ENCODE results near the gene RABGEF1.
"Not testable (repeated sequence)": the region's sequence is repeated elsewhere in the genome, so short reads cannot be mapped to it uniquely, and the experiment has no call there.

RABGEF1 gene

GRCh38 chr7:66740302-66740979 is at the start of gene RABGEF1:
Gene RABGEF1 (plus strand): TSS chr7:66740733. CDS start chr7:66771900, 31,167 bp downstream.
- DNase-seq (ENCODE audit: low read depth): peak; percentile 85

DNA sequence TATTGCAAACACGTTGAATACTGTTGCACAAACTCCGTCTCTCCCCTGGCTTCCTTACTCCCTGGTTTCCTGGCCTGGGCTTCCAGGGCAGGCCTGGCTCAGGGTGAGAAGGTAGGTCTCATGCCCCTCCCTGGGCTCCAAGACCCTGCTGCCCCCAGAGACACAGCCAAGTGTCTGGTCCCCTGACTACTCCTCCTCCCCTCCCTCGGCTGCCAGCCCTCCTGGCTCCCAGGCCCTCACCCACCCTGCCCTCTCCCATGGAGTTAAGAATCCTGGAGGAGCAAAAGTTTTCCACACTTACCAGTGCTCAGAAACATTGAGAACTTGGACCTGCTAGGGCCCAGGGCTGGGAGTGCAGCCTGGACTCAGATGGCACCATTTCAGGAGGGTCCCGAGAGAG is 47.2 kb upstream of the RABGEF1 start:
- no peak for DNase-seq (ENCODE audit: low read depth)

DNA sequence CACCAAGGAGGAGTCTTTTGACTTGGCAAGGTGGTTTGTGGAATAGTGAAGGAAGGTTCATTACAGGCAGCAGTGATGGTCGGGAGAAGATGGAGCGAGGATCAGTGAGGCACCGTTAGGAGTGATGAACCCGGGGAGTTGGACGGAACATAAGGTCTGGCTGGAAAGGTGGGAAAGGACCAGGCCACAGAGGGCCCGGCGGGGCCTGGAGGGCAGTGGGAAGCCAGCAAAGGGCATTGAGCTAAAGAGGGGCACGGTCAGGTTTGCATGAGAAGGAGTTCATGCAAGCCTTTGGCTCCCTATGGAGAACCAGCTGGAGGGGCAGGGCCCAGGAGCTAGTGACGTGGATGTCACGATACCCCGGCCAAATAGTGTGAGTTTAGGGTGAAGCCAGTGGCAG is 46.2 kb upstream of the RABGEF1 start:
- DNase-seq (ENCODE audit: low read depth): no peak

- DNase-seq (ENCODE audit: low read depth): not testable (repeated sequence)
Measured at GRCh38 chr7:66695417-66695816, 45.1 kb upstream of the RABGEF1 start.

DNA sequence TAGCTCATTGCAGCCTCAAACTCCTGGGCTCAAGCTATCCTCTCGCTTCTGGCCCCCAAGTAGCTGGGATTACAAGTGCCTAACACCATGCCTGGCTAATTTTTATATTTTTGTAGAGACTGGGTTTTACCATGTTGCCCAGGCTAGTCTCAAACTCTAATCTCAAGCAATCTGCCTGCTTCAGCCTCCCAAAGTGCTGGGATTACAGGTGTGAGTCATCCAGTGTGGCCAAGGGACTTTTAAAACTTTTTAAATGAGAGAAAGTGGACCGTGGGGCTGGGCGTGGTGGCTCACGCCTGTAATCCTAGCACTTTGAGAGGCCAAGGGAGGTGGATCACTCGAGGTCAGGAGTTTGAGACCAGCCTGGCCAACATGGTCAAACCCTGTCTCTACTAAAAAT is 44.4 kb upstream of the RABGEF1 start:
- not testable (repeated sequence) for DNase-seq (ENCODE audit: low read depth)

DNA sequence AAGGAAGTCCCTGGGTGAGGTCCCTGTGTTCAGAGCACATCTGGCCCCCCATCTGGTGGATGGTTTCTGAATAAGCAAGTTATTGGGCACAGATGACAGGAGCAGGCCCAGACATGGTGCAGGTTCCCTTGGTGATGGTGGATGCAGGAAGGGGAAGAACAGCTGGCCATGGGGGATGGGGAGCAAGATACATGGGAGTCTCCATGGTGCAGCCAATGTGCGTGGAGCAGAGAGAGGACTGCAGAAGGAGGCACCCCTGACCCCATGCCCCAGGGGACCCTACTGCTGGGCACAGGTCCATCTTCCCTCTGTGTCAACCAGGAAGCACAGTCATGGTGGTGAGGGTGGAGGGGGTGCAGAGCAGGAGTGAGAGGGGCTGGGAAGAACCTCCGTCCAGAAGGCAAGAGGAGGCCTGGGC is 43.8 kb upstream of the RABGEF1 start:
- DNase-seq (ENCODE audit: low read depth): peak; percentile 10

DNA sequence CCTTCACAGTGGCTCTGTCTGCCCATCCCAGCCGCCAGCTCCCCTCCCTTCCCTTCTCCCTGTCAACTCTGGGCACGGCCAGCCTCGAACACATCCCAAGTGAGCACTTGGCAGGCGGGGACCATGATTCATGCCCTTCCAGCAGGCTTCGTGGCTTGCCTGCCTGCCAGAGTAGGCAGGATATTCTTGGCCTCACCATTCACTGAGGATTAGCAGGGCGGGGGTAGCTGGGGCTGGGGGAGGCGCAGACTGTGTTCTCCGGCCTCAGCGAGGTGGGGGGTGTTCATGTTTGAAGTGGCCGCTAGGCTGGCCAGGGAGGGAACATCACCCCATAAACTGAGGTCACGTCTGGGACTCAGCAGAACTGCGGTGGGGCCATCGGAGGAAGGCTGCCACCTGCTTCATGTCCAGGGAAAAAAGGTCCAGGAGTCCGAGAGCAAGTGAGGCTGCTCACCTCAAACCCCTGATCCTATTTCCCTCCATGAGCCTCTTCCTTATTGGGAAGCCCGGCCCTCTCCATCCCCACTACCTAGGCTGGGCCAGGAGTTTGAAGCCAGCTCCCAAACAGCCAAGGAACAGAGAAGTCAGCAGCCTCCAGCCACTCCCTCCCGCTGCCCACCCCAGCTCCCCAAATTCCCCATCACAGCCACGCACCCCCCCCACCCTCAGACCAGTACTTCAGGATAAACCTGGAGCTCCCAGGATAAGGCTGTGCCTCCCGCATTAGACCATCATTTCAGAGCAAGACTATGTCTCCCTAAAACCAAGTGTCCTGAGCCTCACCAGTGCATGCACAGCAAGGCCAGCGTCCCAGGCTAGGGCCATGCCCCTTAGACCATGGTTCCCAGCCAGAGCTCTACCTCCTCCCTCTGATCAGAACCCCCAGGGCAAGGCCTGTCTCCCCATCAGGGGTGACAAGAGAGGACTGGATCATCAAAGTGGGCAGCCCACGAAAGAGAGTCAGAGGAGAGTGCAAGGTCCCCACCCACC is 42.8 kb upstream of the RABGEF1 start:
- DNase-seq (ENCODE audit: low read depth): peak; percentile 50

GRCh38 chr7:66698652-66699205 is 41.8 kb upstream of the RABGEF1 start:
- DNase-seq (ENCODE audit: low read depth): no peak

DNA sequence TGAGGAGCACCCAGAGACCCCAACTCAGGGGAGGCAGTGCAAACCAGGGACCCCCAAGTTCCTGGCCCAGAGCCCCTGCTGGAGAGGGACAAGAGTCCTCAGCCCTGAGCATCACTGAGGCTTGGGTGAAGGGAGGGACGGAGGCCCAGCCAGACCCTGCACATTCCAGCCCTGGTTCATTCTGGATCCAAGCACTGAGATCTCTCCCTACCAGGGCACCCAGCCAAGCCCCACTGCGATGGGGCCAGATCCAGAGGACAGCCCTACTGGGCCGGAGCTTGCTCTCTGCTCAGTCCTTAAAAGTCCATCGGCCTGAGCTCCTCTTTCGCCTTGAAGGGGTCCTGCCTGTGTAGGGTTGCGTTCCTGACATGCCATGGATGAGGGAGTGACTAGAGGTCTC is 40.5 kb upstream of the RABGEF1 start:
- DNase-seq (ENCODE audit: low read depth): no peak

GRCh38 chr7:66700633-66701131 is 39.9 kb upstream of the RABGEF1 start:
- no peak for DNase-seq (ENCODE audit: low read depth)

DNA sequence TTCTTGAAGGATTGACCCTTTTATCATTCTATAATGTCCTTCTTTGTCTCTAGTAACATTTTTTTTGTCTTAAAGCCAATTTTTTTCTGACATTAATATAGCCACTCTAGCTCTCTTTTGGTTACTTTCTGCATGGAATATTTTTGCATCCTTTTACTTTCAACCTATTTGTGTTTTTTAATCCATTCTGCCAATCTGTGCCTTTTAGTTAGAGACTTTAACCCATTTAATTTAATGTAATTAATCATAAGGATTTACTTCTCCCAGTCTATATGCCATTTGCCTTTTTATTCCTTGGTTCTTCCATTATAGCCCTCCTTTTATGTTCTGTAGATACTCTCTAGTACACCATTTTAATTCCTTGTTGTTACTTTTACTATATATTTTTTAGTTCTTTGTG is 32.7 kb upstream of the RABGEF1 start:
- DNase-seq (ENCODE audit: low read depth): no peak

- not testable (repeated sequence) for DNase-seq (ENCODE audit: low read depth)
Measured at GRCh38 chr7:66710752-66711151, 29.8 kb upstream of the RABGEF1 start.

- no peak for DNase-seq (ENCODE audit: low read depth)
Measured at GRCh38 chr7:66713687-66714086, 26.8 kb upstream of the RABGEF1 start.

DNA sequence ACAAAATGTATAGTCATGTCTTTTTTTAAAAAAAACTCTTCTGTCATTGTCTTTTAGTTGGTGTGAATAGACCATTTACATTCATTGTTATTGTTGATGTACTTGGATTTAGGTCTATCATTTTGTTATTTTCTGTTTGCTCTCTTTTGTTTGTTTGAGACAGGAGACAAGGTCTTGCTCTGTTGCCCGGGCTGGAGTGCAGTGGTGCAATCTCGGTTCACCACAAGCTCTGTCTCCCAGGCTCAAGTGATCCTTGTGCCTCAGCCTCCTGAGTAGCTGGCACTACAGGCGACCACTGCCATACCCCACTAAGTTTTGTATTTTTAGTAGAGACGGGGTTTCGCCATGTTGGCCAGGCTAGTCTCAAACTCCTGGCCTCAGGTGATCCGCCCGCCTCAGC is 23.9 kb upstream of the RABGEF1 start:
- not testable (repeated sequence) for DNase-seq (ENCODE audit: low read depth)

DNA sequence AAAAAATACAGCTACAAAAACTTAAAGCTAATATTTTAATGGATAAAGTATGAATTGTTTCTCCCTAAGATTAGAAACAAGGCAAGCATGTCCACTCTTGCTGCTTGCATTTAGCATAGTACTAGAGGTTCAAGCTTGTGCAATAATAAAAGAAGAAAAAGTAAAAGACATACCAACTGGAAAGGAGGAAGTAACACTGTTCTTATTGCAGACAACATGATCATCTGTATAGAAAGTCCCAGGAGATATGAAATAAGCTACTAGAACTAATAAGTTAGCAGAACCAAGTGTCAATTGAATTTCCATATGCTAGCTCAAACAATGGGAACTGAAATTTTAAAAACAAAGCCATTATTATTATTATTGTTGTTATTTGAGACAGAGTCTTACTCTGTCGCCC is 20.0 kb upstream of the RABGEF1 start:
- no peak for DNase-seq (ENCODE audit: low read depth)

- no peak for DNase-seq (ENCODE audit: low read depth)
Measured at GRCh38 chr7:66725843-66726242, 14.7 kb upstream of the RABGEF1 start.

DNA sequence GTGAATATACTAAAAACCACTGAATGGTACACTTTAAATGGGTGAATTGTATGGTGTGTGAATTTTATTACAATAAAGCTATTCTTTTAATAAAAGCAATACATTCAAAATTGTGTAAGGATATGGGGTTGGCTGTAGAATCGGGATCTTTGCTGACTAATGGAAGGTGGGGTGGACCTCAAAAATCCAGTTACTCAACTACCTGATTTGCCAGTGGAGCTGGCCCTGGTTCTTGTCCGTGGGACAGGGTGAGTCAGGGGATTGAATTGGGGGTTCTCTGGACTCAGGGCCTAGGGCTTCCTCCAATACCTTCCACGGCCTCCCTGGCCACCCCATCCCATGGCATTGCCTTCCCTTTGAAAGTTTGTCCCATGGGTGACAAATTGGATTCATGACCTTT is 13.5 kb upstream of the RABGEF1 start:
- DNase-seq (ENCODE audit: low read depth): no peak

DNA sequence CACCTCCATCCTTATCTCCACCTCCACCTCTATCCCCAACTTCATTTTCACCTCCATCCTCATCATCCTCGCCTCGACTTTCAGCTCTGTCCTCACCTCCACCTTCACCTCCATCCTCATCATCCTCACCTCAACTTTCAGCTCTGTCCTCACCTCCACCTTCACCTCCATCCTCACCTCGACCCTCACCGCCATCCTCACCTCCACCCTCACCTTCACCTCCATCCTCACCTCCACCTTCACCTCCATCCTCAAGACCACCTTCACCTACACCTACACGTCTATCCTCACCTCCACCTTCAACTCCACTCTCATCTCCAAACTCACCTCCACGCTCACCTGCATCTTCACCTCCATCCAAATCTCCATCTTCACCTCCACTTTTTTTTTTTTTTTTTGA is 12.0 kb upstream of the RABGEF1 start:
- no peak for DNase-seq (ENCODE audit: low read depth)

GRCh38 chr7:66729274-66729673 is 11.3 kb upstream of the RABGEF1 start:
- no peak for DNase-seq (ENCODE audit: low read depth)

GRCh38 chr7:66731986-66732385 is 8.5 kb upstream of the RABGEF1 start:
- DNase-seq (ENCODE audit: low read depth): no peak

- no peak for DNase-seq (ENCODE audit: low read depth)
Measured at GRCh38 chr7:66732439-66732838, 8.1 kb upstream of the RABGEF1 start.

GRCh38 chr7:66734006-66734405 is 6.5 kb upstream of the RABGEF1 start:
- no peak for DNase-seq (ENCODE audit: low read depth)

DNA sequence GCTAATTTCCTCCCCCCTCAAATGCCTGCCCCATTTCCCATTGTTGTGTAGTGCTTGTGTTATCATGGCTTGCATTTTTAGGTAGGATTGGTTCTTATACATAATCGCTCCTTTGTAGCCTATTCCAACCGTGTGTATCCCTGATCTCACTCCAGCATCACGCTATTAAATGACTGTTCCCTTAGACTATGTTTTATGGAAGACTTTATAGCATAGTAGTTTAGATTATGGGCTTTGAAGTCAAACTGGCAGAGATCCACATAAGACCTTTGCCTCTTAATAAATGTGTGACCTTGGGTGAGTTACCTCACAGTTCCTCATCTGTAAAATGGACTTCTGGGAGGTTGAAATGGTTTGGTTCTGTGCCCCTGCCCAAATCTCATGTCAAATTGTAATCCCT is 5.4 kb upstream of the RABGEF1 start:
- DNase-seq (ENCODE audit: low read depth): no peak
